IPS-20b (cell line): Measurements from ENCODE around the gene TTC16.
A peak's percentile ranks its signal among the peaks of the same experiment; 100 is the strongest.

Experiments used
- H3K27ac ChIP-seq: one replicate; pipeline ENCODE4 v1.5.1; 2013; ENCODE audit warnings: low read length
- H3K27me3 ChIP-seq: 2 replicates; pipeline ENCODE4 v1.6.1; 2013; ENCODE audit warnings: mild to moderate bottlenecking, low read length, inconsistent platforms; ENCODE audit not compliant: insufficient read depth
- H3K36me3 ChIP-seq: 2 replicates; pipeline ENCODE4 v1.6.1; 2013; ENCODE audit warnings: low read depth, mild to moderate bottlenecking, inconsistent platforms, low read length, moderate library complexity; ENCODE audit not compliant: insufficient read depth
- H3K4me1 ChIP-seq: 2 replicates; pipeline ENCODE4 v1.6.1; 2013; ENCODE audit warnings: mild to moderate bottlenecking, control low read depth, inconsistent platforms, low read length, moderate library complexity; ENCODE audit not compliant: insufficient read depth
- H3K4me3 ChIP-seq: 2 replicates; pipeline ENCODE4 v1.5.1; 2013; ENCODE audit warnings: mild to moderate bottlenecking, low read length, inconsistent platforms
- H3K9ac ChIP-seq: 2 replicates; pipeline ENCODE4 v1.6.1; 2013; ENCODE audit warnings: low read depth, mild to moderate bottlenecking, inconsistent platforms, low read length, moderate library complexity
- H3K9me3 ChIP-seq: 2 replicates; pipeline ENCODE4 v1.6.1; 2013; ENCODE audit warnings: mild to moderate bottlenecking, low read depth, low read length, inconsistent platforms; ENCODE audit not compliant: insufficient read depth

TTC16 gene

DNA sequence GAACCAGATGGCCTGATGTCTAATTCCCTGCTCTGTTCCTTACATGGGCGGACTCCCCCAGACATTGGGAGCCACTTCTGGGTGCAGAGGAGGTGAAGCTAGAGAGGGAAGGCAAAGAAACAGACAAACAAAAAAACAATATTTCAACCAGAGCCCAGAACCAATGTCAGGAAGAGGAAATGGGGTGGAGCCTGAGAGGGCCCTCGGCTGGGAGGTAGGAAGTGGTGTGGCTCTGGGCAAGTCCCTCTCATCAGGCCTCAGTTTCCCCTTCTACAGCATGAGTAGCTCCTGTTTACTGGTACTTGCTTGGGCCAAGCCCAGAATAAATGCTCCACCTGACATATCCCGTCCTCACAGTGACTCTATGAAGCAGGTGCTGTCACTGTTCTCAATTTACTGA lies 51.5 kb downstream of the TTC16 start:
- no peaks in the 10 kb centered on the region for H3K36me3 ChIP-seq

DNA sequence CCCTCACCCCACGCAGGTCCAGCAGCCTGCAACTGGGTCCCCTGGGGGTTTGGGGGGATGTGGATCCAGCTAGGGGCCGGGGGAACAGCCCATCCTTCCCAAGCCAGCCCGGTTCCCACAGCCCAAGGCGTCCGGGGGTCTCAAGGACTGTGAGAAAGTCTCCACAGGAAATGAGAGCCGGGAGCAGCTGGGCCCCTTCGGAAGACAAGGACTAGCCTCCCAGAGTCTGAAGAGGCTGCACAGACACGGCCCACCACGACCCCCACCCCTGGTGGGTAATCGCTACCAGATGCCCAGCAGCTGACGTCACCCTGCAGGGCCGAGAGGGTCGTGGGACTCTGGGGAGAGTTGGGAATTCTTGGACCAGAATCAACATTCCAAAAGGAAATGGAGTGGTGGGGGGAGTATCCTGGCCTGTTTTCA lies 52.0 kb downstream of the TTC16 start:
- H3K4me3 ChIP-seq, result no peak overlapping the region
- H3K36me3 ChIP-seq, result no peaks in the 10 kb centered on the region
- H3K9ac ChIP-seq, result no peak overlapping the region; the same call in 1 of the 2 replicates
- peaks cover 17% of the 10 kb centered on the region; the same call in 1 of the 2 replicates for H3K4me1 ChIP-seq
- H3K27ac ChIP-seq, result no peak overlapping the region
- H3K27me3 ChIP-seq, result no peaks in the 10 kb centered on the region
- H3K9me3 ChIP-seq, result no peaks in the 10 kb centered on the region

More for the DNA sequence above, 51.5 kb downstream of the TTC16 start:
- H3K27ac ChIP-seq, result no peak overlapping the region
- no peaks in the 10 kb centered on the region for H3K27me3 ChIP-seq
- no peak overlapping the region for H3K4me3 ChIP-seq
- H3K9me3 ChIP-seq, result no peaks in the 10 kb centered on the region
- peaks cover 19% of the 10 kb centered on the region; the same call in 1 of the 2 replicates for H3K4me1 ChIP-seq
- no peak overlapping the region for H3K9ac ChIP-seq

DNA sequence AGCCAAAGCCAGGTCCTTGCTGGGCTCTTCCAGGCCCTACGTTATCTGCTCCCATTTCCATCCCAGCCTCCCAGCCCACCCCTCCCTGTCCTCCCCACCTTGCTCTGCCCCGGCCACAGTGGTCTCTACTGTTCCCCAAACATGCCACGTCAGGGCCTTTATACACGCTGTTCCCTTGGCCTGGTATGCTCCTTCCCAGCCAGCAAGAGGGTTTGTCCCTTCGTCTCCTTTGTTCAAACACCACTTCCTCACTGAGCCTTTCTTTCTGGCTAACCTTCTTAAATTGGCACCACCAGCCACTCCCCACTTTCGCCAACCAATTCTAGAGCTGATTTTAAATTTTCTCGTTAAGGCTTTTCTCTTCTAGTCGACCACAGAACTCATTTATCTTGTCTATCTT lies 52.8 kb downstream of the TTC16 start:
- Histone ChIP-seq H3K4me3 (no peak overlapping the region), H3K9me3 (no peaks in the 10 kb centered on the region), H3K4me1 (peaks cover 16% of the 10 kb centered on the region; the same call in 1 of the 2 replicates), H3K36me3 (no peaks in the 10 kb centered on the region), H3K27me3 (no peaks in the 10 kb centered on the region), H3K9ac (no peak overlapping the region), H3K27ac (no peak overlapping the region)

DNA sequence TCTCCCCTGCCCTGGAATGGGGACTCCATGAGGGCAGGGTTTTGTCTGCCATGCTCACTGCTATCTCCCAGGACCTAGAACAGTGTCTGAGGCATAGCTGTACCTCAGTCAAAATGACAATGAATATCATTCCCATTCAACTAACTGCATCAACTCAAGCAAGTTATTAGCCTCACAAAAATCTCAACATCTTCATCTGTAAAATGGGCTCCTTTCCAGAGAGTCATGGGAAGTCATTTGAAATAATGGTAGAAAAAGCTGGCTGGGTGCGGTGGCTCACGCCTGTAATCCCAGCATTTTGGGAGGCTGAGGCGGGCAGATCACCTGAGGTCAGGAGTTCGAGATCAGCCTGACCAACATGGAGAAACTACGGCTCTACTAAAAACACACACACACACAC lies 53.2 kb downstream of the TTC16 start:
- no peak overlapping the region for H3K9ac ChIP-seq
- no peak overlapping the region for H3K4me3 ChIP-seq
- H3K27ac ChIP-seq, result no peak overlapping the region
- peaks cover 14% of the 10 kb centered on the region; the same call in 1 of the 2 replicates for H3K4me1 ChIP-seq
- no peaks in the 10 kb centered on the region for H3K9me3 ChIP-seq
- no peaks in the 10 kb centered on the region for H3K36me3 ChIP-seq
- H3K27me3 ChIP-seq, result no peaks in the 10 kb centered on the region

- no peaks in the 10 kb centered on the region for H3K27me3 ChIP-seq
- H3K4me3 ChIP-seq, result peak overlapping the region; percentile 73; the same call in 1 of the 2 replicates
- H3K9me3 ChIP-seq, result no peaks in the 10 kb centered on the region
- no peak overlapping the region for H3K9ac ChIP-seq
- no peak overlapping the region for H3K27ac ChIP-seq
- H3K4me1 ChIP-seq, result peaks cover 14% of the 10 kb centered on the region; the same call in 1 of the 2 replicates
- H3K36me3 ChIP-seq, result no peaks in the 10 kb centered on the region
These were observed 54.2 kb downstream of the TTC16 start for GRCh38 chr9:127769929-127770582.

GRCh38 chr9:127770583-127770904 lies 54.7 kb downstream of the TTC16 start:
- Histone ChIP-seq H3K9ac (peak overlapping the region; percentile 34; the same call in 1 of the 2 replicates), H3K36me3 (no peaks in the 10 kb centered on the region), H3K4me3 (peak overlapping the region; percentile 73), H3K27ac (no peak overlapping the region), H3K27me3 (no peaks in the 10 kb centered on the region), H3K4me1 (peaks cover 14% of the 10 kb centered on the region; the same call in 1 of the 2 replicates), H3K9me3 (no peaks in the 10 kb centered on the region)

- peak overlapping the region; percentile 34; the same call in 1 of the 2 replicates for H3K9ac ChIP-seq
- no peaks in the 10 kb centered on the region for H3K27me3 ChIP-seq
- no peaks in the 10 kb centered on the region for H3K9me3 ChIP-seq
- H3K4me1 ChIP-seq, result peaks cover 15% of the 10 kb centered on the region; the same call in 1 of the 2 replicates
- no peak overlapping the region for H3K27ac ChIP-seq
- H3K4me3 ChIP-seq, result peak overlapping the region; percentile 73
- H3K36me3 ChIP-seq, result no peaks in the 10 kb centered on the region
These were observed 55.2 kb downstream of the TTC16 start for GRCh38 chr9:127770905-127771569.

DNA sequence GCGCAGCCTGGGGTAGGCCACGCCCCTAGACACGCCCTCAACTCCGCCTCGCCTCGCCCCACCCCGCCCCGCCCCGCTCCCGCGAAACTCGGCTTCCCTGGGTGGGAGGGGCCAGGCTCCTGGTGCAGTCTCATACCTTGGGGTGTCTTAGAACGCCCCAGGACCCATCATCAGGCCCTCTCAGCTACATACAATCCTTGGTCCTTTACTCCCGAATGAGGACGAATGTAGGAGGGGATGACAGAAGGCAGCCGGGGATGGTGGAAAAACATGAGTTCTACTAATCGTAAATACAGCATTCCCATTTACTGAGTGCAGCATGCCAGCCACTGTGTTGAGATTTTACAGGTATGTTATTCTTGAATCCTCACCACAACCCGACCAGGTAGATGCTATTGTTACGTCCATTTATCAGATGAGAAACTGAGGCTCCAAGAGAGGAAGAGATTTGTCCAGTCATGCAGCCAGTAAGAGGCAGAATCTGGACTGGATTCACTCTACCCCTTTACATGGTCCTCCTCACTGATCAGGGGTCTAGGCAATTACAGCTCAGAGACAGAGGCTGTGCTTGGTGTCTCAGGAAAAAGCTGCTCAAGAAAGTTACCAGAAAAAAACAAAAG lies 55.8 kb downstream of the TTC16 start:
- Histone ChIP-seq H3K4me3 (peak overlapping the region; percentile 55), H3K4me1 (peaks cover 21% of the 10 kb centered on the region; the same call in 1 of the 2 replicates), H3K27ac (no peak overlapping the region), H3K9ac (peak overlapping the region; percentile 60; the same call in 1 of the 2 replicates), H3K27me3 (no peaks in the 10 kb centered on the region), H3K9me3 (no peaks in the 10 kb centered on the region), H3K36me3 (no peaks in the 10 kb centered on the region)

GRCh38 chr9:127772603-127773002 lies 56.7 kb downstream of the TTC16 start:
- H3K27ac ChIP-seq, result no peak overlapping the region
- no peaks in the 10 kb centered on the region for H3K36me3 ChIP-seq
- no peaks in the 10 kb centered on the region for H3K27me3 ChIP-seq
- no peak overlapping the region for H3K9ac ChIP-seq
- H3K4me3 ChIP-seq, result no peak overlapping the region
- peaks cover 21% of the 10 kb centered on the region; the same call in 1 of the 2 replicates for H3K4me1 ChIP-seq
- no peaks in the 10 kb centered on the region for H3K9me3 ChIP-seq

DNA sequence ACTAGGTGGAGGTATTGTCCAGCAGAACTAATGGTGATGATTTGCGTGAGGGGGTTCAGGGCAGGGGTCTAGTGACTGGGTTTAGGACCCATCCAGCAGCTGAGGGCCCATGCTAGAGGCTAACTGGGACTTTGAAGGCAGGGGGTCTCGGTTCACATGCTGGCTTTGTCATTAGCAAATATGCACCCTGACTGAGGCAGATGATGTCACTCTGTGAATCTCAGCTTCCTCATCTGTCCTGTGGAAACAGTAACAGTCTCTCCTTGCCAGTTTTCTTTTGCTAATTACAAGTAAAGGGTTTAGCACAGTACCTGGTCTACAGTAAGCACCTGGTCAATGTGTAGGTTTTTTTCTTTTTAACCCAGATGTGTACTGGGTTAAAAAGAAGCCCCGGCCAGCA lies 57.4 kb downstream of the TTC16 start:
- Histone ChIP-seq H3K4me1 (peaks cover 17% of the 10 kb centered on the region; the same call in 1 of the 2 replicates), H3K9me3 (no peaks in the 10 kb centered on the region), H3K27me3 (no peaks in the 10 kb centered on the region), H3K27ac (no peak overlapping the region), H3K9ac (no peak overlapping the region), H3K4me3 (no peak overlapping the region), H3K36me3 (no peaks in the 10 kb centered on the region)

GRCh38 chr9:127773981-127774380 lies 58.1 kb downstream of the TTC16 start:
- H3K27ac ChIP-seq, result no peak overlapping the region
- no peaks in the 10 kb centered on the region for H3K9me3 ChIP-seq
- H3K4me1 ChIP-seq, result peaks cover 15% of the 10 kb centered on the region; the same call in 1 of the 2 replicates
- H3K36me3 ChIP-seq, result no peaks in the 10 kb centered on the region
- H3K27me3 ChIP-seq, result no peaks in the 10 kb centered on the region
- H3K9ac ChIP-seq, result no peak overlapping the region
- no peak overlapping the region for H3K4me3 ChIP-seq
